H1 (cell line): ENCODE data around the gene DCP2. TPM values are rescaled to one million over a fixed set of nuclear protein-coding genes. Genes with fewer than 3 reads are reported as not detected.

Experiments
- CTCF ChIA-PET: fragments of 300-600 bp; sonication (Branson Sonifier 250); formaldehyde crosslinking; loops from one replicate; lab custom pipeline; 2021; ENCODE audit not compliant: partially characterized antibody; lab: Charles Lee
- POLR2A ChIA-PET: fragments of 300-600 bp; sonication (Branson Sonifier 250); formaldehyde crosslinking; loops from one replicate; lab custom pipeline; 2021; ENCODE audit warnings: inconsistent platforms; ENCODE audit not compliant: partially characterized antibody; lab: Charles Lee
- DNase-seq, 2 experiments: peaks; one replicate each; pipeline versions ENCODE4 v3.0.0 to v3.0.0-alpha.2; 2010 to 2022; ENCODE audit warnings: low spot score in 2 of 2, low read depth in 1 of 2, mixed read lengths in 1 of 2
- FAIRE-seq: peaks from 2 replicates; lab custom pipeline; 2011; peaks lifted over from hg19 to GRCh38; lab: Jason Lieb, UNC
- H2AFZ ChIP-seq: 2 replicates; pipeline ENCODE4 v1.8.1; 2012; ENCODE audit warnings: low read length, inconsistent platforms
- H2AK5ac ChIP-seq: 2 replicates; pipeline ENCODE4 v1.6.1; 2013; ENCODE audit warnings: low read depth, low read length
- H2BK120ac ChIP-seq: replicated peaks from 2 replicates; pipeline ENCODE3; 2013; ENCODE audit warnings: low read depth, low read length, inconsistent platforms
- H2BK12ac ChIP-seq: 2 replicates; pipeline ENCODE4 v1.6.1; 2013; ENCODE audit warnings: low read depth, low read length
- H2BK15ac ChIP-seq: 2 replicates; pipeline ENCODE4 v1.6.1; 2013; ENCODE audit warnings: low read length
- H2BK20ac ChIP-seq: 2 replicates; pipeline ENCODE4 v1.6.1; 2013; ENCODE audit warnings: low read length
- H2BK5ac ChIP-seq: 2 replicates; pipeline ENCODE4 v1.6.1; 2013; ENCODE audit warnings: low read depth, low read length
- H3K14ac ChIP-seq: 2 replicates; pipeline ENCODE4 v1.6.1; 2013; ENCODE audit warnings: inconsistent platforms; ENCODE audit not compliant: insufficient read length
- H3K18ac ChIP-seq: 2 replicates; pipeline ENCODE4 v1.6.1; 2013; ENCODE audit warnings: low read length; ENCODE audit errors: extremely low read depth
- H3K23ac ChIP-seq: 2 replicates; pipeline ENCODE4 v1.6.1; 2013; ENCODE audit warnings: inconsistent platforms; ENCODE audit not compliant: insufficient read length
- H3K23me2 ChIP-seq: 2 replicates; pipeline ENCODE4 v1.6.1; 2013; ENCODE audit warnings: low read depth, low read length
- H3K27ac ChIP-seq: 2 replicates; pipeline ENCODE4 v1.6.1; 2011; ENCODE audit warnings: low read depth, low read length, inconsistent platforms
- H3K27me3 ChIP-seq, 4 experiments: replicated peaks in 1 of 4; 1 replicate in 1 of 4; 2 replicates in 3 of 4; pipeline versions ENCODE4 v1.6.1 to v1.8.1; 2011 to 2013; ENCODE audit warnings: low read length in 3 of 4, mild to moderate bottlenecking in 3 of 4, inconsistent platforms in 2 of 4, mixed read lengths in 2 of 4, moderate library complexity in 1 of 4; ENCODE audit not compliant: control insufficient read depth in 3 of 4, insufficient read depth in 3 of 4; ENCODE audit errors: extremely low read depth in 1 of 4
- H3K36me3 ChIP-seq, 4 experiments: 2 replicates each; pipeline versions ENCODE4 v1.6.1 to v1.8.1; 2011 to 2013; ENCODE audit warnings: mild to moderate bottlenecking in 4 of 4, low read length in 3 of 4, moderate library complexity in 2 of 4, control low read depth in 1 of 4, inconsistent platforms in 1 of 4; ENCODE audit not compliant: insufficient read depth in 4 of 4, control insufficient read depth in 2 of 4
- H3K4ac ChIP-seq: replicated peaks from 2 replicates; pipeline ENCODE3; 2013; ENCODE audit warnings: low read length, low read depth, mixed read lengths, inconsistent platforms; ENCODE audit not compliant: insufficient read length
- H3K4me1 ChIP-seq, 4 experiments: replicated peaks in 1 of 4; 1 replicate in 1 of 4; 2 replicates in 3 of 4; pipeline versions ENCODE4 v1.6.1 to v1.8.1; 2011 to 2013; ENCODE audit warnings: low read length in 3 of 4, inconsistent platforms in 2 of 4, mixed read lengths in 1 of 4; ENCODE audit not compliant: insufficient read depth in 4 of 4, control insufficient read depth in 3 of 4
- H3K4me2 ChIP-seq, 2 experiments: 2 replicates each; pipeline versions ENCODE4 v1.6.1 to v1.8.1; 2011 to 2013; ENCODE audit warnings: low read depth in 2 of 2, low read length in 2 of 2, control low read depth in 1 of 2, inconsistent platforms in 1 of 2, mild to moderate bottlenecking in 1 of 2; ENCODE audit not compliant: insufficient read depth in 1 of 2
- H3K4me3 ChIP-seq, 4 experiments: fragments of 200-600, 300-600 bp in 1 of 4; sonication (generic), shearing (Covaris generic), sonication (Bioruptor Twin) in 1 of 4; 2 replicates each; pipeline versions ENCODE4 v1.5.1 to v1.8.1; 2011 to 2016; ENCODE audit warnings: low read length in 4 of 4, low read depth in 3 of 4, control low read depth in 2 of 4, inconsistent platforms in 2 of 4, mild to moderate bottlenecking in 2 of 4, mixed read lengths in 1 of 4, moderate library complexity in 1 of 4; ENCODE audit not compliant: insufficient read depth in 2 of 4; ENCODE audit errors: extremely low read depth in 1 of 4
- H3K56ac ChIP-seq: replicated peaks from 2 replicates; pipeline ENCODE3; 2013; ENCODE audit warnings: low read depth, mild to moderate bottlenecking, mixed read lengths, low read length, inconsistent platforms; ENCODE audit not compliant: insufficient read length
- H3K79me1 ChIP-seq: 2 replicates; pipeline ENCODE4 v1.6.1; 2013; ENCODE audit warnings: low read depth, low read length, control low read depth
- H3K79me2 ChIP-seq, 2 experiments: 2 replicates each; pipeline versions ENCODE4 v1.6.1 to v1.8.1; 2012 to 2013; ENCODE audit warnings: low read length in 2 of 2, mild to moderate bottlenecking in 2 of 2, inconsistent platforms in 1 of 2; ENCODE audit not compliant: insufficient read depth in 2 of 2, control insufficient read depth in 1 of 2
- H3K9ac ChIP-seq, 4 experiments: replicated peaks in 1 of 4; 1 replicate in 1 of 4; 2 replicates in 3 of 4; pipeline versions ENCODE4 v1.6.1 to v1.8.1; 2011 to 2013; ENCODE audit warnings: low read depth in 3 of 4, low read length in 3 of 4, control low read depth in 2 of 4, mild to moderate bottlenecking in 2 of 4, moderate library complexity in 2 of 4, inconsistent platforms in 1 of 4; ENCODE audit errors: extremely low read depth in 1 of 4
- H3K9me3 ChIP-seq, 2 experiments: 2 replicates each; pipeline versions ENCODE4 v1.6.1 to v1.8.1; 2012 to 2013; ENCODE audit warnings: mild to moderate bottlenecking in 2 of 2, moderate library complexity in 2 of 2, control low read depth in 1 of 2, inconsistent platforms in 1 of 2, low read depth in 1 of 2, low read length in 1 of 2, mixed read lengths in 1 of 2; ENCODE audit not compliant: insufficient read depth in 2 of 2
- H4K20me1 ChIP-seq, 2 experiments: replicated peaks in 1 of 2; 2 replicates each; pipeline versions ENCODE3 to v1.8.1; 2011 to 2013; ENCODE audit warnings: inconsistent platforms in 2 of 2, low read length in 2 of 2, mild to moderate bottlenecking in 1 of 2; ENCODE audit not compliant: insufficient read depth in 2 of 2, control insufficient read depth in 1 of 2
- H4K5ac ChIP-seq: 2 replicates; pipeline ENCODE4 v1.6.1; 2013; ENCODE audit warnings: low read length, low read depth, mixed read lengths, inconsistent platforms; ENCODE audit not compliant: insufficient read length
- H4K8ac ChIP-seq: 2 replicates; pipeline ENCODE4 v1.8.0; 2013; ENCODE audit warnings: mild to moderate bottlenecking, moderate library complexity, low read length, inconsistent platforms; ENCODE audit not compliant: insufficient read depth; ENCODE audit errors: extremely low read depth
- H4K91ac ChIP-seq: replicated peaks from 2 replicates; pipeline ENCODE3; 2013; ENCODE audit warnings: low read length, mixed read lengths, inconsistent platforms; ENCODE audit not compliant: insufficient read length
- BRCA1 ChIP-seq: IDR thresholded peaks from 2 replicates; pipeline ENCODE4 v1.6.1; 2012; ENCODE audit warnings: low read depth, low read length, improper control_type of control experiment
- CBX5 ChIP-seq: fragments of 300-800, 300-1000 bp; sonication (generic); IDR thresholded peaks from 2 replicates; pipeline ENCODE4 v1.7.1; 2016; ENCODE audit warnings: antibody characterized with exemption, low read length, low read depth
- CEBPB ChIP-seq: IDR thresholded peaks from 2 replicates; pipeline ENCODE4 v1.6.1; 2012; ENCODE audit warnings: low read depth, low read length
- CTBP2 ChIP-seq: IDR thresholded peaks from 2 replicates; pipeline ENCODE4 v1.7.0; 2011; ENCODE audit warnings: borderline replicate concordance, mild to moderate bottlenecking, moderate library complexity, mixed read lengths, low read length; ENCODE audit not compliant: insufficient read depth, insufficient read length
- MAFK ChIP-seq: IDR thresholded peaks from 2 replicates; pipeline ENCODE4 v1.6.1; 2012; ENCODE audit warnings: low read depth, mild to moderate bottlenecking, improper control_type of control experiment, low read length
- POLR2AphosphoS5 ChIP-seq: IDR thresholded peaks from 2 replicates; pipeline ENCODE4 v1.6.1; 2011; ENCODE audit warnings: low read depth, low read length
- SAP30 ChIP-seq: fragments of 300-600 bp; sonication (generic); IDR thresholded peaks from 2 replicates; pipeline ENCODE4 v1.7.1; 2012; ENCODE audit warnings: low read length, moderate library complexity, mild to moderate bottlenecking, inconsistent platforms; ENCODE audit not compliant: insufficient read depth, insufficient replicate concordance
- SIX5 ChIP-seq: IDR thresholded peaks from 2 replicates; pipeline ENCODE4 v1.6.1; 2011; ENCODE audit warnings: mild to moderate bottlenecking, low read depth, low read length
- SP2 ChIP-seq: IDR thresholded peaks from 2 replicates; pipeline ENCODE4 v1.6.1; 2012; ENCODE audit warnings: mild to moderate bottlenecking, low read length, inconsistent platforms
- YY1 ChIP-seq: IDR thresholded peaks from 2 replicates; pipeline ENCODE4 v1.6.1; 2011; ENCODE audit warnings: low read depth, mild to moderate bottlenecking, low read length
- WGBS, 2 experiments: shearing (Covaris generic) in 1 of 2; methylation state at CpG; one replicate each; pipeline versions ENCODE4 v1.1.6 to v1.1.7; 2013 to 2015; ENCODE audit warnings: low lambda C conversion rate in 2 of 2, mixed read lengths in 2 of 2, inconsistent platforms in 1 of 2, low coverage in 1 of 2, missing lambda C conversion rate in 1 of 2; ENCODE audit not compliant: insufficient replicate concordance in 2 of 2, insufficient coverage in 1 of 2, insufficient read length in 1 of 2; ENCODE audit errors: extremely low coverage in 1 of 2, missing lambda C conversion rate in 1 of 2; 5-methylcytosine and 5-hydroxymethylcytosine counted together
- polyA plus RNA-seq, 7 experiments: library from polyadenylated mRNA; depleted of rRNA in 3 of 7; stranded (reverse) in 5 of 7; unstranded in 2 of 7; fragments of >200 nt in 5 of 7; fragments of 200-250 nt in 2 of 7; gene quantifications; 1 replicate in 5 of 7; 2 replicates in 1 of 7; 4 replicates in 1 of 7; pipeline versions ENCODE4 v1.2.1 to v1.2.3, GENCODE V29; 2011 to 2013; ENCODE audit warnings: missing spikeins in 2 of 7, mixed read lengths in 2 of 7
- total RNA-seq: library from RNA; stranded (reverse); fragmentation: NEBNext Ultra II Directional; extraction: Animal tissue kit (Norgen Biotek cat#: 25700); gene quantifications from 2 replicates; pipeline ENCODE4 v1.2.1, GENCODE V29; 2021
- TF ChIP-seq, protein P1 (sequence below): IDR thresholded peaks from 2 replicates; pipeline ENCODE4 v1.6.1; 2012; ENCODE audit warnings: low read length, inconsistent platforms
- TF ChIP-seq, protein P2 (sequence below): IDR thresholded peaks from 2 replicates; pipeline ENCODE4 v1.6.1; 2011; ENCODE audit warnings: low read depth, mild to moderate bottlenecking, low read length; ENCODE audit not compliant: insufficient read depth

DCP2 gene
- total and polyA plus RNA-seq, 2 of the 8 experiments (the other 6 are each of a cell fraction or from before 2014, with no cell fraction given), result 14.4 to 162 TPM

DNA sequence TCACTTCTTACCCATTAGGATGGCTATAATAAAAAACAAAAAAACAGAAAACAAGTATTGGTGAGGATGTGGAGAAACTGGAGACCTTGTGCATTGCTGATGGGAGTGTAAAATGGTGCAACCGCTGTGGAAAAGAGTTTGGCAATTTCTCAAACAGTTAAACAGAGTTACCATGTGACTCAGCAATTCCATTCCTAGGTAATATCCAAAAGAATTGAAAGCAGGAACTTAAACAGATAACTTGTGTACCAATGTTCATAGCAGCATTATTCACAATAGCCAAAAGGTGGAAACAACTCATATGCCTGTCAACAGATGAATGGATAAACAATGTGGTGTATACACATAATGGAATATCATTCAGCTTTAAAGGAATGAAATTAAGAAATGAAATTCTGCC, 28.9 kb downstream of the DCP2 start:
- no peak overlapping the region for H4K91ac ChIP-seq
- no peaks in the 10 kb centered on the region for H3K27me3 ChIP-seq
- no peak overlapping the region for H3K56ac ChIP-seq
- no peaks in the 10 kb centered on the region for H3K23me2 ChIP-seq
- no peak overlapping the region for H3K27ac ChIP-seq
- no peak overlapping the region for H3K14ac ChIP-seq
- FAIRE-seq (no peak), DNase-seq (no peak)
- no peak overlapping the region for H2BK20ac ChIP-seq
- no peaks in the 10 kb centered on the region for H3K4me1 ChIP-seq
- peaks cover 0 to 4% of the 10 kb centered on the region in 2 experiments for H4K20me1 ChIP-seq
- no peak overlapping the region for H3K4me3 ChIP-seq
- H3K4me2 ChIP-seq, result no peak overlapping the region
- no peak overlapping the region for H2BK5ac ChIP-seq
- H2BK15ac ChIP-seq, result no peak overlapping the region
- POLR2A ChIA-PET, result no interaction called here
- no peaks in the 10 kb centered on the region for H3K79me1 ChIP-seq
- no peak overlapping the region for H2AK5ac ChIP-seq
- TF ChIP-seq CEBPB (no peak), POLR2AphosphoS5 (no peak), CBX5 (no peak), SAP30 (no peak), CTBP2 (no peak), SP2 (no peak), SIX5 (no peak), MAFK (no peak), YY1 (no peak), BRCA1 (no peak)
- TF ChIP-seq, protein P1, sequence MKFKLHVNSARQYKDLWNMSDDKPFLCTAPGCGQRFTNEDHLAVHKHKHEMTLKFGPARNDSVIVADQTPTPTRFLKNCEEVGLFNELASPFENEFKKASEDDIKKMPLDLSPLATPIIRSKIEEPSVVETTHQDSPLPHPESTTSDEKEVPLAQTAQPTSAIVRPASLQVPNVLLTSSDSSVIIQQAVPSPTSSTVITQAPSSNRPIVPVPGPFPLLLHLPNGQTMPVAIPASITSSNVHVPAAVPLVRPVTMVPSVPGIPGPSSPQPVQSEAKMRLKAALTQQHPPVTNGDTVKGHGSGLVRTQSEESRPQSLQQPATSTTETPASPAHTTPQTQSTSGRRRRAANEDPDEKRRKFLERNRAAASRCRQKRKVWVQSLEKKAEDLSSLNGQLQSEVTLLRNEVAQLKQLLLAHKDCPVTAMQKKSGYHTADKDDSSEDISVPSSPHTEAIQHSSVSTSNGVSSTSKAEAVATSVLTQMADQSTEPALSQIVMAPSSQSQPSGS, result no peak
- TF ChIP-seq, protein P2, sequence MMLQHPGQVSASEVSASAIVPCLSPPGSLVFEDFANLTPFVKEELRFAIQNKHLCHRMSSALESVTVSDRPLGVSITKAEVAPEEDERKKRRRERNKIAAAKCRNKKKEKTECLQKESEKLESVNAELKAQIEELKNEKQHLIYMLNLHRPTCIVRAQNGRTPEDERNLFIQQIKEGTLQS, result no peak
- no peak overlapping the region for H2BK120ac ChIP-seq
- H3K18ac ChIP-seq, result no peak overlapping the region
- CTCF ChIA-PET, result interaction anchor here (0.6 to 0.7 kb wide), 2 partner anchors 9 to 102 kb away, joined by 3 read pairs; no protein-coding TSS in a partner anchor
- no peak overlapping the region for H4K8ac ChIP-seq
- 95% methylated on average over 1 of the region's 1 CpG; no CpG with 5 or more reads in 1 of the 2 experiments for WGBS, 2 experiments
- H3K36me3 ChIP-seq, result peaks cover 5 to 82% (median 32%) of the 10 kb centered on the region in 4 experiments
- 0 out of 4 replicates have a peak, but pooled peaks cover 0 to 1% of the 10 kb centered on the region in 2 experiments for H3K79me2 ChIP-seq
- H4K5ac ChIP-seq, result no peak overlapping the region
- no peak overlapping the region for H3K4ac ChIP-seq
- H3K9me3 ChIP-seq, result no peaks in the 10 kb centered on the region
- no peak overlapping the region for H3K23ac ChIP-seq
- H2BK12ac ChIP-seq, result no peak overlapping the region
- H3K9ac ChIP-seq, result no peak overlapping the region
- no peak overlapping the region for H2AFZ ChIP-seq
